Activated CD4-positive, alpha-beta T cell treated with anti-CD3 and anti-CD28 coated beads, Interleukin-2, amount 10 ng/mL, durations not matched to agents 24 days and 14 days (primary cell): ENCODE data around the gene IQGAP2. TPM values are rescaled to one million over a fixed set of nuclear protein-coding genes. Genes with fewer than 3 reads are reported as not detected.
A peak's percentile ranks its signal among the peaks of the same experiment; 100 is the strongest.
"Not testable (repeated sequence)": the region's sequence is repeated elsewhere in the genome, so short reads cannot be mapped to it uniquely, and the experiment has no call there.

ENCODE experiments used
- DNase-seq: peaks from one replicate; pipeline ENCODE4 v3.0.0; 2022
- H3K27ac Mint-ChIP-seq: one replicate; pipeline ENCODE4 v1.8.0; 2022; ENCODE audit warnings: mild to moderate bottlenecking, mixed read lengths
- H3K27me3 Mint-ChIP-seq: one replicate; pipeline ENCODE4 v1.8.0; 2022; ENCODE audit warnings: mixed read lengths
- H3K36me3 Mint-ChIP-seq: one replicate; pipeline ENCODE4 v1.8.0; 2022; ENCODE audit warnings: low read depth, mild to moderate bottlenecking, mixed read lengths
- H3K4me1 Mint-ChIP-seq: one replicate; pipeline ENCODE4 v1.8.0; 2021; ENCODE audit warnings: mixed read lengths
- H3K4me3 Mint-ChIP-seq: one replicate; pipeline ENCODE4 v1.8.0; 2022; ENCODE audit warnings: mild to moderate bottlenecking, moderate library complexity, mixed read lengths
- H3K9me3 Mint-ChIP-seq: one replicate; pipeline ENCODE4 v1.8.0; 2021; ENCODE audit warnings: mixed read lengths
- intact Hi-C: fragments of 100-400 bp; cut with micrococcal nuclease; formaldehyde crosslinking; loops from one replicate; pipeline ENCODE4 v1.15.1; 2023
- total RNA-seq: library from RNA; stranded (reverse); gene quantifications from 2 replicates; pipeline ENCODE4 v1.2.3, GENCODE V29; 2022

IQGAP2 gene
- total RNA-seq, 1 donor from 2014 or later = 37.3 TPM

DNA sequence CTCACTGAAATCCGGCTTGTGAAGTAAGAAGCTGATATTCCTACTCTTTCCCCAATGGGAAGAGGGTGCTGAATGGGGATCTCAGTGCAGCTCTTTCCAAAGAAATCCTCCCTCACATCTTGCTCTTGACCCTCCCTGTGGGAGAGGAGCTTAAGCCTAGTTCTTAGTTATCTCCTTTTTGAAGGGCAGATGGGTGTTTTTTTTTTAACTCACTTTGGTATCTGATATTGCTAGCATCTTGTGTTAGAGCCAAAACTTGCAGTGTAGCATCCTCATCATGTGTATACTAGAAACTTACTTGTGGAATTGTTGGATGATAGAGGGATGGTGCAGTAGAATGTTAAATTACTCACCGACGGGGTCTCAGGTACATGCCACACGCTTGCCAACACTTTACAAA lies 129.9 kb downstream of the IQGAP2 start:
- no peaks in the 10 kb centered on the region for H3K27me3 Mint-ChIP-seq
- no peak overlapping the region for H3K27ac Mint-ChIP-seq
- H3K36me3 Mint-ChIP-seq = peaks cover 25% of the 10 kb centered on the region
- no peak overlapping the region for H3K4me3 Mint-ChIP-seq
- peaks cover 4% of the 10 kb centered on the region for H3K9me3 Mint-ChIP-seq
- no peak for DNase-seq
- intact Hi-C loops = no loop called here
- H3K4me1 Mint-ChIP-seq = peaks cover 35% of the 10 kb centered on the region

DNA sequence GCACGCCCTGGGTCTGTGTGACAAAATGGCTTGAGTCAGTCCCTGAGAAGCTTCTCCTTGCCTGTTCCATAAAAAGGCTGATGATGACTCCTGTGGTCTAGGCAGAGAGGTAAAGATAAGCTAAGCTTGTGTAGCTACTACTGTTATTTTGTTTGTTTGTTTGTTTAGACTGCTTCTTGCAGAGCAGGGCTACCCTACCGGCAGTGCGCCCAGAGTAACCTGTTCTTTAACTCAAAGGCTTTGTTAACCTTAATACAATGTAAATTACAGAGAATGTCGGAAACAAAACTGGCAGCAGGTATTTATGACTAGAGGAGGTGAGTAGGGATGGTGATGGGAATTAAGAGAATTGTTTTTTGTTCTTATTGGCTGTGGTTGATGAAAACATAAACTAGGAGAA lies 132.5 kb downstream of the IQGAP2 start:
- H3K4me1 Mint-ChIP-seq = peaks cover 37% of the 10 kb centered on the region
- no peak overlapping the region for H3K27ac Mint-ChIP-seq
- no peaks in the 10 kb centered on the region for H3K27me3 Mint-ChIP-seq
- DNase-seq = no peak
- peaks cover 20% of the 10 kb centered on the region for H3K36me3 Mint-ChIP-seq
- H3K9me3 Mint-ChIP-seq = peaks cover 4% of the 10 kb centered on the region
- intact Hi-C loops = no loop called here
- H3K4me3 Mint-ChIP-seq = no peak overlapping the region

DNA sequence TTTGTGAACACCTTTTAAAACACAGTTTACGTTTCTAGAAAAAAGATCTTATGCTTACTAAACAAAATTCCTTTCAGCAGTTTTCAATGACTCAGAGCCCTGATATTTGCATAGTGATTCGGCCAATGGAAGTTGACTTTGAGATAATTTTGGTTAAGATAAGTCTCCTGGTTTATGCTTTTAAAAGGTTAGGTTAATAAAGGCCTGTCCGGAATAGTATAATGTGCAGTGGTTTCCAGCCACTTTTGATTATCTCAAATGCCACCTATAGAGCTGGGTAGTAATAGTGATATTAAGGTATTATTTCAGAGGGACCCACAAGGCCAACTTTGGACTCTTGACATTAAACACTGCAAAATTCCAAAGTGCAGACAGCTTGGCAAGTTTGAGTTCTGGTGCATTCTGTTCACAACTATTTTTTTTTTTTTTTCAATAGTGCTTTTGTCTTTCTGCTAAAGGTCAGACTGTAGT lies 134.0 kb downstream of the IQGAP2 start:
- Mint-ChIP-seq H3K9me3 (no peaks in the 10 kb centered on the region), H3K4me3 (no peak overlapping the region), H3K27me3 (no peaks in the 10 kb centered on the region), H3K27ac (no peak overlapping the region), H3K36me3 (peaks cover 16% of the 10 kb centered on the region), H3K4me1 (peaks cover 41% of the 10 kb centered on the region)
- DNase-seq = no peak
- intact Hi-C loops = no loop called here

DNA sequence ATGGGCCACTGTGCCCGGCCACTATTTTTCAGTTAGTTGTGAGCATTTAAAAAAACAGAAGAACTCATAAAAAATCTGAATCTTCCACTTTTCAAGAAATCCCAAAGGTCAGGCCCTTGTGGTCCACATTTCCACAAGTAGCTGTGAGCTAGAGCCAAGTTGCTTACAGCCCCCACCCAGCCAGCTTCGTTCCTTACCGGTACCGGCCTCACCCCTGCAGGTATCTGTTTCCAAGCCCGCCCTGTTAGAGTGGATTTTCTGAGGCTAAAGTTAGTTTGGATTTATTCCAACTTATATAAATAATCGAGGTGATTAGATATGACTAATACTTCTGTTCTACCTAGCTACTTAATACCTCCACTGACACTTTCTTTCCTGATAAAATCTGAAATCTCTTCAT lies 139.2 kb downstream of the IQGAP2 start:
- DNase-seq = no peak
- Mint-ChIP-seq H3K4me1 (peaks cover 71% of the 10 kb centered on the region), H3K27me3 (no peaks in the 10 kb centered on the region), H3K9me3 (no peaks in the 10 kb centered on the region), H3K27ac (peak overlapping the region; percentile 98), H3K4me3 (peak overlapping the region; percentile 87), H3K36me3 (peaks cover 8% of the 10 kb centered on the region)
- intact Hi-C loops = no loop called here

DNA sequence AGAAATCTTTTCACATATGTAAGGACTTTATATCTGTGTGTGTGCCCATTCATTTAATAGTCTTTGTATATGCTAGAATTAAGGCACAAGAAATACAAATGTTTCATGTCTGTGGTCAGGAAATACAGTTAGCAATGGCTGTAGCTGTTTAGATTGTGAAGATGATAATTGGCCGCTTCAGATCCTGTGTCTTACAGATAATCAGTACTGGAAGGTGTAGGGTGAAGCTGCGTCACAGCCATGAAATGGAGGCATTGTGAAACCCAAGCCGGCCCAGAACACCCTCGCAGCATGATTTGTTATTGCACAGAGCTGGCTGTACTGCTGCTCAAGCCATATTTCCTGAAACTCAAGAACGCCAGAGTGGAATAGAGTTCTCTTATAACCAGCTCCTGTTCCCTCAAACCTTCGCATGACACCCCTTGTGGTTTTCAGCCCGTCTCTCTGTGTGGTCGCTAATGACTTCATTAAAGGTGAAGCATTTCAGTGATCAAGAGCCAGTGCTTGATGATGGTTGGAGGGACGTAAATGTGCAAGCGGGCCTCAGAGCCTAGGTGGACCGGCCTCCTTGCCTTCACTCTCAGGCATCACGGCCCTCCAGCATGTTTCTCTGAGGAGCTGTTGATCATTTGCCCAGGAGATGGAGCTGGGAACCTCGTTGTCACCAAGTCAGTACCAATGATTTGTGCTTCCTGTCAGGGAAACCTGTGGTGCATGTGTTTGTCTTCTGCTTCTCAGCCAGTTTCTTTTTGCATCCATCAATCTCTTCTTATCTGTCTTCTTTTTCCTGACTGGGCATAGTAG lies 140.0 kb downstream of the IQGAP2 start:
- Mint-ChIP-seq H3K27ac (peak overlapping the region; percentile 98), H3K4me1 (peaks cover 76% of the 10 kb centered on the region), H3K27me3 (no peaks in the 10 kb centered on the region), H3K9me3 (no peaks in the 10 kb centered on the region), H3K4me3 (peak overlapping the region; percentile 87), H3K36me3 (peaks cover 4% of the 10 kb centered on the region)
- intact Hi-C loops = loop anchor here (1.0 kb wide), 2 partner anchors 22 to 139 kb away; no protein-coding TSS in a partner anchor
- DNase-seq = peak; percentile 88

DNA sequence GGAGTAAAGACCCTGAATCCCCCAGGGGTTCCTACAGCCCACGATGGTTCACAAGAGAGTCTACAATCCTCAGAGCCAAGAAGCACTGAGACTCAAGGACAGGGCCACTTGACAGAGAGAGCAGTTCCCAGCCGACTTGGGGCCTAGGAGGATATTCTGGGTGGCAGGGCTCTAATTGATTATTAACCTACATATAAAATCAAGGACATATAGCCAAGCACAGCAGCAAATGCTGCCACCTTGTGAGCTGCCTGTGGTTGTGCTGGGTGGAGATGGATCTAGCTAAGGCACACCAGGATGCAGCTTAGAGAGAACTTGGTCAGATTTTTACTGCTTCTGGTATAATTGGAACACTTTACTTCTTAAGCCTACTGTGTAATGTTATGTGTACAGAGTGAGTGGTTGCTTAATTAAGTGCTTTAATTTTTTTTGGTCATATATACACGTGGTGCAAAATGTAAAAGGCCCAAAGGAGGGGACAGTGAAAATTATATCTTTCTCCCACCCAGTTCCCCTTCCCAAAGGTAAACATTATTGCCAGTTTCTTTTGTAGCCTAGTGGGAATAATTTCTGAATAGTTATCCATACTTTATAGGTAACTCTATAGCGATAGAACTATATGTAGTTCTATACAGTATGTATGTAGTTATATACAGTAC lies 141.3 kb downstream of the IQGAP2 start:
- intact Hi-C loops = loop anchor here (1.0 kb wide), 1 partner anchor 206 kb away; no protein-coding TSS in a partner anchor
- DNase-seq = peak; percentile 85
- H3K27me3 Mint-ChIP-seq = no peaks in the 10 kb centered on the region
- peak overlapping the region; percentile 87 for H3K4me3 Mint-ChIP-seq
- peaks cover 83% of the 10 kb centered on the region for H3K4me1 Mint-ChIP-seq
- H3K9me3 Mint-ChIP-seq = no peaks in the 10 kb centered on the region
- H3K36me3 Mint-ChIP-seq = peaks cover 4% of the 10 kb centered on the region
- peak overlapping the region; percentile 98 for H3K27ac Mint-ChIP-seq

DNA sequence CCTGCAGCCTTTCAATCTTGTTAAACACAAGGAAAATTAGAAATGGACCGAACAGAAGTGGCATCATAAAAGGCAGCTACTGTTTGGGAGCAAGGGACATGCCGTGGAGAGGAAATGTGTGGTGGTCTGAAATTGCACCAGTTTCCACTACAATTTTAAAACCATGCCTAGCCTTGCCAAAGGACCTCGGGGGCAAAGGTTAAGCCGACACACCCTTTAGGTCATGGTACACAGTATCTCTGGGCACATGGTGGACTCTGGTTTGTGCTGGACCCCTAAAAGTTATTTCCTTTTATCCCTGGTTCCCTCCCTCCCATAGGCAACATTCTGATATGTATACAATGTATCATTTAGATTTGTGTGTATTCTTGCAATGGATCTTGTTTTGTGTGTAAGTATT lies 142.1 kb downstream of the IQGAP2 start:
- Mint-ChIP-seq H3K27me3 (no peaks in the 10 kb centered on the region), H3K36me3 (peaks cover 8% of the 10 kb centered on the region), H3K27ac (no peak overlapping the region), H3K4me1 (peaks cover 86% of the 10 kb centered on the region), H3K9me3 (no peaks in the 10 kb centered on the region), H3K4me3 (no peak overlapping the region)
- DNase-seq = no peak
- intact Hi-C loops = loop anchor here (5.0 kb wide), 1 partner anchor 828 kb away; the partner anchor contains the start of gene POC5

DNA sequence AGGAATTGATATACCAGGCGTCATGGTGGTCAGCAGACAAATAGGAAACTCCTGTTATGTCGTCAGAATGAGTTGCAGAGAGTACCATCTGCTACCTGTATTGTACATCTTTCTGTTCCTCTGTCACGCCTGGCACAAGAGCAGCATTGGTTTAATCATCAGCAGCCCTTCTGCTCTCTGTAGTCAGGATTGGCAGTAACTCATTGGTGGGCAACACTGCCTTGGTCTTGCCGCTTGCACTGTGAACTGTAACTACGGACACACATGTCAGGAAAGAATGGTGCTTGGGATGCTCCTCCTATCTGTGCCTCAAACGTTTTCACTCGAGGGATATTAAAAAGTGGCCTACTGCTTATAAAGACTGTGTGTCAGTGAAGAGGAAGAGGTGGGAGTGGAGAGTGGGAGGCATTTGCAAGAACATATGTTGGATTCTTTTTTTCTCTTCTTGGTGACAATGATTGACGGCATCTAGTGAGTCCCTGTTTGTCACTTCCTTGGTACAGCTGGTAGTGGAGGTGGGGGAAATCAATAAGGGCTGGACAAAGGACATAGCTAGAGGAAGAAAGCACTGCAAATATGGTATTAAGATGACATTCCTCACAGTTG lies 143.5 kb downstream of the IQGAP2 start:
- Mint-ChIP-seq H3K27ac (peak overlapping the region; percentile 95), H3K27me3 (no peaks in the 10 kb centered on the region), H3K4me1 (peaks cover 76% of the 10 kb centered on the region), H3K4me3 (peak overlapping the region; percentile 80), H3K9me3 (no peaks in the 10 kb centered on the region), H3K36me3 (peaks cover 10% of the 10 kb centered on the region)
- DNase-seq = peak; percentile 71
- intact Hi-C loops = loop anchor here (1.0 to 5.0 kb wide), 9 partner anchors 25 to 980 kb away; partner anchors contain the start of gene POC5

DNA sequence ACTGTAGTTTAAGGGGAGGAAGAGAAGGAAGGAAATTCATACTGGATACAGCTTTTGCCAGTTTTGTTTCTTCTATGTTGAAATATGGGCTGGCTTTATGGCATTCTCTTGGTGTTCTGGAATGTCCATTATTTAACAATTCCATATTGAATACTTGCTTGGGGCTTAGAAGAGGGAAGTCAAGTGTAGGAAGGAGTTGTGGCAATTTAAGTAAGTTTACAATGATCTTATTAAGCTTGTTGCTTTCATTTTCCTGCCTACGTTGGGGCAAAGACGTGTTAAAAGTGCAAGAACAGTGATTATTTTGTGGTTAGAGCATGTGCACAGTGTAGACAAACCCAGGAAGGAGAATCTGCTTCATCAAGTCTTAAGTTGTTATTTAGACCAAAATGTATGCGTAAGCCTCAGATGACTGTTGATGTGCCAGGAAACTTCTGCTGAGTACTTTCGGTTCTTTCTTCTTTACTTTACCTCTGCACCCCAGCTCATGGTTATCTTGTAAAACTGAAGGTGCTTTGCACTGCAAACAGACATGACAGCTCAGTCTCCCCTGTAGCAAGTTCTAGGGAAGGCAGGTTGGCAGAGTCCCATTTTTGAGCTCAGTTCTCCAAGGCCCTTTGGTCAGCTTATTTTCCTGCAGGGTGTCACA lies 144.3 kb downstream of the IQGAP2 start:
- Mint-ChIP-seq H3K27ac (peak overlapping the region; percentile 95), H3K27me3 (no peaks in the 10 kb centered on the region), H3K4me3 (peak overlapping the region; percentile 80), H3K9me3 (no peaks in the 10 kb centered on the region), H3K4me1 (peaks cover 70% of the 10 kb centered on the region), H3K36me3 (peaks cover 13% of the 10 kb centered on the region)
- peak; percentile 89 for DNase-seq
- intact Hi-C loops = loop anchor here (1.0 to 5.0 kb wide), 9 partner anchors 26 to 981 kb away; partner anchors contain the start of gene POC5

DNA sequence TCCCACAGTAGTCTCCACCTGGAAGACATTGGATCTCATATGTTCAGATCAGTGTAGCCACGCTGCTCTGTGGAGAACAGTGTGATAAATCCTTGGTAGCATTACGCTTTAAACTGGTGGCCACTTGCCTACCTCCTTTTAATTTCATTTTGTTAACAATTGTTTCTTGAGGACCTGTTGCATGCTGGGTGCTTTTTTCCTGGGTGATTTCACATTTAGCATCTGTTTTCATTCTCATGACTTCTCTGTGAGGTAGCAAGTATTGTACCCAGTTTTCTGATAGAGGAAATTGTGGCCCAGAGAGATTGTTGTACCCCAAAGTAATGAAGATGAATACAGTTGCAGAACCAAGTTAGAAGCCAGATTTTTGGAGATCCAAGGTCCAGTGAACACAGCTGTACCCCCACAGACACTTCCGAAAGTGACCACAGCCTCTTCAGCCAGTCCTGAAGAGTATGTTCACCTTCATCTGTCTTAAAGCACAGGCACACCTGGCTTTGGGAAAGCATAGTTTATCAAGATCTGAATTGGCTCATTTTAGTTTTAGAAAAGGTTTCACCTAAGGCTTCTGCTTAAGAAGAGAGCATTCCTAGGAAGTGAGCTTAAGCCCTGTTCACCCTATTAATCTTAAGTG lies 144.9 kb downstream of the IQGAP2 start:
- intact Hi-C loops = loop anchor here (1.0 to 5.0 kb wide), 9 partner anchors 27 to 981 kb away; partner anchors contain the start of gene POC5
- Mint-ChIP-seq H3K36me3 (peaks cover 15% of the 10 kb centered on the region), H3K27ac (peak overlapping the region; percentile 95), H3K27me3 (no peaks in the 10 kb centered on the region), H3K4me1 (peaks cover 67% of the 10 kb centered on the region), H3K9me3 (no peaks in the 10 kb centered on the region), H3K4me3 (peak overlapping the region; percentile 80)
- DNase-seq = no peak

DNA sequence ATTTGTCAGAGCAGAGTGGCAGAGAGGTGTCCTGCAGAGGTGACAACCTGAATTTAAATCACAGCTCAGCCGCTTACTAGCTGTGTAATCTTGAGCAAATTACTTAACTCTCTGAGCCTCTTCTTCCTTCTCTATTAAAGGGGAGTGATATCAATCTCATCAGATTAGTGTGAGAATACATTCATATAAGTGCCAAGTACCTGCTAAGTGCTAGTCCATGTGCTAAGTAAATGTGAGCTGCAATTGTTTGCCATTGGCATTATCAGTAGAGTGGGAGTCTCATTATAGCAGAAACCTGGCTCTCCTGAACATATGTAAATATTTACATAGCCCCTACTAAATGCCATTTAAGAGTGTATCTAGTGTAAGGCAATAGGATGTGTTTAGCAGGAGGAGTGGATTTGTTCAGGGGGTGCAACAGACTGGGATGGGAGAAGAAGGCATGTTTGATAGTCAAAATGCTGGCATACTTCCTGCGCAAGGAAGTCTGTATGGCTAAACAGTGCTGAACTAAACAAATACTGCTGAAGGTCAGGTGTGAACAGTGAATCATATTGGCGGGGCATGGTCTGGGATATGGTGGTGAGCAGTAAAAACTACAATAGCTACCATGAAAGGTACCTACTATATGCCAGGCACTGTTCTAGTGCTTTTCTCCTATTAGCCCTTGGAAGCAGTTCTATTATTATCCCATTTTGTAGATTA lies 145.6 kb downstream of the IQGAP2 start:
- Mint-ChIP-seq H3K27me3 (no peaks in the 10 kb centered on the region), H3K4me3 (no peak overlapping the region), H3K9me3 (no peaks in the 10 kb centered on the region), H3K27ac (peak overlapping the region; percentile 95), H3K36me3 (peaks cover 14% of the 10 kb centered on the region), H3K4me1 (peaks cover 60% of the 10 kb centered on the region)
- DNase-seq = no peak
- intact Hi-C loops = loop anchor here (5.0 kb wide), 1 partner anchor 831 kb away; the partner anchor contains the start of gene POC5

DNA sequence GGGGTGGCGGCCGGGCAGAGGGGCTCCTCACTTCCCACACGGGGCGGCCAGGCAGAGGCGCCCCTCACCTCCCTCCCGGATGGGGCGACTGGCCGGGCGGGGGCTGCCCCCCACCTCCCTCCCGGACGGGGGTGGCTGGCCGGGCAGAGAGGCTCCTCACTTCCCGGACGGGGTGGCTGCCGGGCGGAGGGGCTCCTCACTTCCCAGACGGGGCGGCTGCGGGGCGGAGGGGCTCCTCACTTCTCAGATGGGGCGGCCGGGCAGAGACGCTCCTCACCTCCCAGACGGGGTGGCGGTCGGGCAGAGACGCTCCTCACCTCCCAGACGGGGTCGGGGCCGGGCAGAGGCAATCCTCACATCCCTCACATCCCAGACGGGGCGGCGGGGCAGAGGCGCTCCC lies 147.8 kb downstream of the IQGAP2 start:
- peaks cover 20% of the 10 kb centered on the region for H3K36me3 Mint-ChIP-seq
- H3K27me3 Mint-ChIP-seq, H3K27ac Mint-ChIP-seq, intact Hi-C loops, H3K9me3 Mint-ChIP-seq, H3K4me3 Mint-ChIP-seq, DNase-seq: not testable (repeated sequence)
- peaks cover 58% of the 10 kb centered on the region for H3K4me1 Mint-ChIP-seq
